Neural cell (in vitro differentiated cells): ENCODE results near the gene OCRL. TPM values are rescaled to one million over a fixed set of nuclear protein-coding genes. Genes with fewer than 3 reads are reported as not detected.

Experiments used
- H2AFZ ChIP-seq: fragments of 200-600, 300-800 bp; sonication (generic), shearing (Covaris generic); 2 replicates; pipeline ENCODE4 v1.6.0; 2014; ENCODE audit warnings: low read depth, mild to moderate bottlenecking, antibody characterized with exemption, low read length, moderate library complexity
- H3F3A ChIP-seq: fragments of 200-600 bp; shearing (Covaris generic); 2 replicates; pipeline ENCODE4 v1.6.1; 2016; ENCODE audit warnings: mild to moderate bottlenecking, moderate library complexity, mixed read lengths, antibody characterized with exemption, low read length; ENCODE audit not compliant: insufficient read depth, poor library complexity, severe bottlenecking
- H3K27ac ChIP-seq: fragments of 200-600, 300-800 bp; sonication (generic), shearing (Covaris generic); 2 replicates; pipeline ENCODE4 v1.5.1; 2014; ENCODE audit warnings: mild to moderate bottlenecking, low read length, moderate library complexity
- H3K27me3 ChIP-seq: fragments of 300-800, 200-600 bp; sonication (generic), shearing (Covaris generic); 2 replicates; pipeline ENCODE4 v1.6.0; 2014; ENCODE audit warnings: mild to moderate bottlenecking, low read depth, low read length, moderate library complexity; ENCODE audit not compliant: insufficient read depth
- H3K36me3 ChIP-seq: fragments of 300-800, 200-600 bp; sonication (generic), shearing (Covaris generic); 2 replicates; pipeline ENCODE4 v1.5.1; 2014; ENCODE audit warnings: mild to moderate bottlenecking, antibody characterized with exemption, low read length, moderate library complexity; ENCODE audit not compliant: insufficient read depth
- H3K4me2 ChIP-seq: fragments of 300-800, 200-600 bp; sonication (generic), shearing (Covaris generic); 2 replicates; pipeline ENCODE4 v1.6.0; 2014; ENCODE audit warnings: mild to moderate bottlenecking, low read length
- H3K4me3 ChIP-seq: fragments of 300-800, 200-600 bp; sonication (generic), shearing (Covaris generic); 2 replicates; pipeline ENCODE4 v1.5.1; 2014; ENCODE audit warnings: mild to moderate bottlenecking, low read length, moderate library complexity
- H3K79me2 ChIP-seq: fragments of 200-600 bp; shearing (Covaris generic); replicated peaks from 2 replicates; pipeline ENCODE4 v1.6.0; 2014; ENCODE audit warnings: mild to moderate bottlenecking, low read length, moderate library complexity; ENCODE audit not compliant: insufficient read depth
- H3K9ac ChIP-seq: fragments of 300-800, 200-600 bp; sonication (generic), shearing (Covaris generic); 2 replicates; pipeline ENCODE4 v1.6.1; 2016; ENCODE audit warnings: mild to moderate bottlenecking, low read length, mixed read lengths
- H3K9me2 ChIP-seq: fragments of 200-600 bp; shearing (Covaris generic); 2 replicates; pipeline ENCODE4 v1.6.1; 2016; ENCODE audit warnings: mild to moderate bottlenecking, low read length, mixed read lengths; ENCODE audit not compliant: insufficient read depth
- H3K9me3 ChIP-seq: fragments of 200-600, 300-800 bp; sonication (generic), shearing (Covaris generic); 2 replicates; pipeline ENCODE4 v1.6.1; 2016; ENCODE audit warnings: mild to moderate bottlenecking, mixed run types, low read length, moderate library complexity, mixed read lengths
- H4K20me1 ChIP-seq: fragments of 200-600 bp; shearing (Covaris generic); 2 replicates; pipeline ENCODE4 v1.6.1; 2016; ENCODE audit warnings: mild to moderate bottlenecking, mixed run types; ENCODE audit not compliant: insufficient read depth
- CTCF ChIP-seq: fragments of 450-650 bp; IDR thresholded peaks from 2 replicates; pipeline ENCODE4 v1.5.1; 2014; ENCODE audit warnings: antibody characterized with exemption, mild to moderate bottlenecking, moderate library complexity; ENCODE audit not compliant: poor library complexity, severe bottlenecking
- EP300 ChIP-seq: fragments of 450-650 bp; conservative IDR thresholded peaks from 2 replicates; pipeline ENCODE4 v1.6.1; 2014; ENCODE audit warnings: antibody characterized with exemption, mild to moderate bottlenecking, moderate library complexity; ENCODE audit not compliant: poor library complexity, severe bottlenecking
- EZH2 ChIP-seq: fragments of 200-600, 300-800 bp; shearing (Covaris generic), sonication (generic); IDR thresholded peaks from 2 replicates; pipeline ENCODE4 v1.6.1; 2014; ENCODE audit warnings: antibody characterized with exemption, low read length, borderline replicate concordance, mild to moderate bottlenecking; ENCODE audit not compliant: insufficient read depth, poor library complexity, severe bottlenecking
- MXI1 ChIP-seq: fragments of 450-650 bp; conservative IDR thresholded peaks from 2 replicates; pipeline ENCODE4 v1.6.1; 2014; ENCODE audit warnings: antibody characterized with exemption, mild to moderate bottlenecking; ENCODE audit not compliant: poor library complexity, severe bottlenecking
- POLR2AphosphoS5 ChIP-seq: IDR thresholded peaks from 2 replicates; pipeline ENCODE4 v1.6.1; 2012
- RAD21 ChIP-seq: fragments of 450-650 bp; conservative IDR thresholded peaks from 2 replicates; pipeline ENCODE4 v1.6.1; 2014; ENCODE audit warnings: antibody characterized with exemption, mild to moderate bottlenecking, moderate library complexity
- REST ChIP-seq: IDR thresholded peaks from 2 replicates; pipeline ENCODE4 v1.6.1; 2012; ENCODE audit warnings: borderline replicate concordance
- SMC3 ChIP-seq: fragments of 450-650 bp; conservative IDR thresholded peaks from 2 replicates; pipeline ENCODE4 v1.6.1; 2014; ENCODE audit warnings: antibody characterized with exemption, mild to moderate bottlenecking, moderate library complexity; ENCODE audit not compliant: poor library complexity
- TAF1 ChIP-seq: IDR thresholded peaks from 2 replicates; pipeline ENCODE4 v1.6.1; 2012; ENCODE audit warnings: low read depth
- polyA plus RNA-seq: library from polyadenylated mRNA; depleted of rRNA; stranded (reverse); fragments of >200 nt; gene quantifications from 2 replicates; pipeline ENCODE4 v1.2.3, GENCODE V29; 2014

Gene OCRL
- polyA plus RNA-seq, 1 donor from 2014 or later = 27.9 TPM

- Histone ChIP-seq H3K9ac (no peak overlapping the region), H3K27ac (no peak overlapping the region), H4K20me1 (no peaks in the 10 kb centered on the region), H3F3A (no peaks in the 10 kb centered on the region), H3K9me3 (no peaks in the 10 kb centered on the region), H3K36me3 (no peaks in the 10 kb centered on the region), H3K27me3 (no peaks in the 10 kb centered on the region), H3K4me2 (no peak overlapping the region), H2AFZ (no peak overlapping the region), H3K4me3 (no peak overlapping the region), H3K9me2 (no peaks in the 10 kb centered on the region), H3K79me2 (no peaks in the 10 kb centered on the region)
- TF ChIP-seq POLR2AphosphoS5 = no peak
- TF ChIP-seq MXI1 = no peak
- no peak for TF ChIP-seq SMC3
- no peak for TF ChIP-seq EP300
- TF ChIP-seq CTCF = no peak
- TF ChIP-seq RAD21 = no peak
- TF ChIP-seq TAF1 = no peak
- TF ChIP-seq REST = no peak
- TF ChIP-seq EZH2 = no peak
Observed at GRCh38 chrX:129596077-129596476, 56.0 kb downstream of the OCRL start.

- Histone ChIP-seq H3K9me2 (no peaks in the 10 kb centered on the region), H3K4me3 (no peak overlapping the region), H4K20me1 (no peaks in the 10 kb centered on the region), H3K79me2 (no peaks in the 10 kb centered on the region), H3K4me2 (no peak overlapping the region), H3K27me3 (no peaks in the 10 kb centered on the region), H3K36me3 (no peaks in the 10 kb centered on the region), H3K9me3 (no peaks in the 10 kb centered on the region), H2AFZ (no peak overlapping the region), H3K27ac (no peak overlapping the region), H3K9ac (no peak overlapping the region), H3F3A (no peaks in the 10 kb centered on the region)
- TF ChIP-seq RAD21 (no peak), CTCF (no peak), MXI1 (no peak), TAF1 (no peak), SMC3 (no peak)
Observed at GRCh38 chrX:129597905-129598304, 57.8 kb downstream of the OCRL start.
